Measurements from ENCODE around the gene CARD10. TPM values are rescaled to one million over a fixed set of nuclear protein-coding genes. Genes with fewer than 3 reads are reported as not detected.

The CARD10 gene
- total and polyA plus RNA-seq, 2 of the 13 experiments (the other 11 are each of a cell fraction or from before 2014, with no cell fraction given): 35.2 to 55.8 TPM

DNA sequence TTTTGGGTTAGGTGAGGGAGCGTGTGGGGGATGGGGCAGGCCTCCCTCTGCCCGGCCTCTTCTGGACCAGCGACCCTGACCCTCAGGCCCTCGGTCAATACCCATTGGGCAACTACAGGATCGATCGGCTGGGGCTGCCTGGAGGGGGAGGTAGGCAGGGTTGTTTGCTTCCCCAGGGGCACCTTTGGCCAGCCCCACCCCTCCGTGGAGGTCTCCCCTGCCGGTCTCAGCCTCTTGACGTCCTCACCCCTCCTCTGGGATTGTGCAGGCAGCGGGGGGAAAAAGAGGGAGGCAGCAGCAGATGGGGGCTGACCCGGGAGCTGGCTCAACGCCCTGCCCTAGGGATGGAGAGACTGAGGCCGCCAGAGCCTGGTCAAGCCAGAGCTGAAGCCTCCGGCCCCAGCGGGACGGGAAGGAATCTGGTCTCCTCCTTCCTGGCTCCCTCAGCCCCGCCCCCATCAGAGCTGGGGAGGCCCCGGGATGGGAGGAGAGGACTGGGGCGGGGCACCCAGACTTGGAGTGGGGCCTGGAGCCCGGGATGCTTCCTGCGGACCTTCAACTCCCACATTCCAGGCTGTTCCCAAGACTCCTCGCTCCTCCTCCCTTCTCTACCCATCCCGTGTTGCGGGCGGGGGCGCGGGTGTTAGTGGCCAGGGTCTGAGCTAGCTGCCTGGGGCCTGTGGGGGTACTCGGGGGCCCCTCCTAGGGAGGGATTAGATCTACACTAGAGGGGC is 26.7 kb upstream of the CARD10 start (continued):
- TF ChIP-seq, protein P1, sequence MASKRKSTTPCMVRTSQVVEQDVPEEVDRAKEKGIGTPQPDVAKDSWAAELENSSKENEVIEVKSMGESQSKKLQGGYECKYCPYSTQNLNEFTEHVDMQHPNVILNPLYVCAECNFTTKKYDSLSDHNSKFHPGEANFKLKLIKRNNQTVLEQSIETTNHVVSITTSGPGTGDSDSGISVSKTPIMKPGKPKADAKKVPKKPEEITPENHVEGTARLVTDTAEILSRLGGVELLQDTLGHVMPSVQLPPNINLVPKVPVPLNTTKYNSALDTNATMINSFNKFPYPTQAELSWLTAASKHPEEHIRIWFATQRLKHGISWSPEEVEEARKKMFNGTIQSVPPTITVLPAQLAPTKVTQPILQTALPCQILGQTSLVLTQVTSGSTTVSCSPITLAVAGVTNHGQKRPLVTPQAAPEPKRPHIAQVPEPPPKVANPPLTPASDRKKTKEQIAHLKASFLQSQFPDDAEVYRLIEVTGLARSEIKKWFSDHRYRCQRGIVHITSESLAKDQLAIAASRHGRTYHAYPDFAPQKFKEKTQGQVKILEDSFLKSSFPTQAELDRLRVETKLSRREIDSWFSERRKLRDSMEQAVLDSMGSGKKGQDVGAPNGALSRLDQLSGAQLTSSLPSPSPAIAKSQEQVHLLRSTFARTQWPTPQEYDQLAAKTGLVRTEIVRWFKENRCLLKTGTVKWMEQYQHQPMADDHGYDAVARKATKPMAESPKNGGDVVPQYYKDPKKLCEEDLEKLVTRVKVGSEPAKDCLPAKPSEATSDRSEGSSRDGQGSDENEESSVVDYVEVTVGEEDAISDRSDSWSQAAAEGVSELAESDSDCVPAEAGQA (IDR thresholded peaks at IDR 0.05; ENCODE audit: low read depth): peak; percentile 80
- TF ChIP-seq, protein P1 (CRISPR knock-in tag; IDR thresholded peaks at IDR 0.05; ENCODE audit: borderline replicate concordance): 0 out of 2 replicates have a peak, but pooled peaks have one; percentile 24
- TF ChIP-seq ZNF674 (CRISPR knock-in tag; IDR thresholded peaks at IDR 0.05; ENCODE audit: low read depth) (no peak), ATM (IDR thresholded peaks at IDR 0.05; ENCODE audit: borderline replicate concordance) (no peak), HCFC1 (IDR thresholded peaks at IDR 0.05; ENCODE audit: low read depth, low read length) (no peak), SATB2 (CRISPR knock-in tag; IDR thresholded peaks at IDR 0.05) (no peak), TSC22D2 (CRISPR knock-in tag; IDR thresholded peaks at IDR 0.05; ENCODE audit: borderline replicate concordance) (no peak), ZNF724P (CRISPR knock-in tag; IDR thresholded peaks at IDR 0.05; ENCODE audit: borderline replicate concordance) (peak; percentile 76; the same call in 1 of the 2 replicates), ZNF260 (CRISPR knock-in tag; IDR thresholded peaks at IDR 0.05; ENCODE audit: borderline replicate concordance, low read depth) (no peak), ZNF343 (CRISPR knock-in tag; IDR thresholded peaks at IDR 0.05) (0 out of 2 replicates have a peak, but pooled peaks have one; percentile 75), SRY (CRISPR knock-in tag; IDR thresholded peaks at IDR 0.05) (0 out of 2 replicates have a peak, but pooled peaks have one; percentile 29), ZNF614 (CRISPR knock-in tag; IDR thresholded peaks at IDR 0.05; ENCODE audit: borderline replicate concordance) (0 out of 2 replicates have a peak, but pooled peaks have one; percentile 68), ZNF12 (CRISPR knock-in tag; IDR thresholded peaks at IDR 0.05) (no peak), ZNF121 (CRISPR knock-in tag; IDR thresholded peaks at IDR 0.05) (peak; percentile 47; the same call in 1 of the 2 replicates), TARDBP (CRISPR knock-in tag; IDR thresholded peaks at IDR 0.05) (peak; percentile 64; the same call in 1 of the 2 replicates), CHD2 (IDR thresholded peaks at IDR 0.05; ENCODE audit: low read depth, low read length) (peak; percentile 72), ZSCAN30 (CRISPR knock-in tag; IDR thresholded peaks at IDR 0.05) (peak; percentile 78; the same call in 1 of the 2 replicates), ZNF101 (CRISPR knock-in tag; IDR thresholded peaks at IDR 0.05; ENCODE audit: borderline replicate concordance, low read depth) (peak; percentile 93; the same call in 1 of the 2 replicates), ZNF124 (CRISPR knock-in tag; IDR thresholded peaks at IDR 0.05) (no peak)
- TF ChIP-seq, protein P2, sequence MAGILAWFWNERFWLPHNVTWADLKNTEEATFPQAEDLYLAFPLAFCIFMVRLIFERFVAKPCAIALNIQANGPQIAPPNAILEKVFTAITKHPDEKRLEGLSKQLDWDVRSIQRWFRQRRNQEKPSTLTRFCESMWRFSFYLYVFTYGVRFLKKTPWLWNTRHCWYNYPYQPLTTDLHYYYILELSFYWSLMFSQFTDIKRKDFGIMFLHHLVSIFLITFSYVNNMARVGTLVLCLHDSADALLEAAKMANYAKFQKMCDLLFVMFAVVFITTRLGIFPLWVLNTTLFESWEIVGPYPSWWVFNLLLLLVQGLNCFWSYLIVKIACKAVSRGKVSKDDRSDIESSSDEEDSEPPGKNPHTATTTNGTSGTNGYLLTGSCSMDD (CRISPR knock-in tag; IDR thresholded peaks at IDR 0.05): no peak

Measured in HepG2 (cell line).